NCI-H1092 treated with DMSO at 0.1 percent for 48 hours (cell line): ENCODE results near the gene GPHB5.
"Not testable (repeated sequence)": the region's sequence is repeated elsewhere in the genome, so short reads cannot be mapped to it uniquely, and the experiment has no call there.

ENCODE experiments used
- DNase-seq: peaks from one replicate; lab custom pipeline; 2025; lab: John Stamatoyannopoulos, UW

The GPHB5 gene

GRCh38 chr14:63295231-63295685 is 23.5 kb downstream of the GPHB5 start:
- DNase-seq: no peak

DNA sequence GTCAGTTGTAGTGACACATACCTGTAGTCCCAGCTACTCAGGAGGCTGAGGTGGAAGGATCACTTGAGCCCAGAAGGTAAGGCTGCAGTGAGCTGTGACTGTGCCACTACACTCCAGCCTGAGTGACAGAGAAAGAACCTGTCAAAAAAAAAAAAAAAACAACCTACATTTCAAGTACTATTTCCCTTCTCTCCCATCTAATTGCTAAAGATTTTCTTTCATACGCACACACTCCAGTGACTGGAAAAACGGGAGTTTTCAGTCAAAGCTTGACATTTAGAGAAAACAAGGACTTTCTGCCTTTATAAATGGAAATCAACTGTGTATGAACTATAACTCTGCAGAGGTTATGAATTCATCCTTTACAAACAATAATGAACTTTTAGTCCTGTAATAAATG is 25.9 kb downstream of the GPHB5 start:
- DNase-seq: no peak

GRCh38 chr14:63290741-63291430 is 27.8 kb downstream of the GPHB5 start:
- no peak for DNase-seq

DNA sequence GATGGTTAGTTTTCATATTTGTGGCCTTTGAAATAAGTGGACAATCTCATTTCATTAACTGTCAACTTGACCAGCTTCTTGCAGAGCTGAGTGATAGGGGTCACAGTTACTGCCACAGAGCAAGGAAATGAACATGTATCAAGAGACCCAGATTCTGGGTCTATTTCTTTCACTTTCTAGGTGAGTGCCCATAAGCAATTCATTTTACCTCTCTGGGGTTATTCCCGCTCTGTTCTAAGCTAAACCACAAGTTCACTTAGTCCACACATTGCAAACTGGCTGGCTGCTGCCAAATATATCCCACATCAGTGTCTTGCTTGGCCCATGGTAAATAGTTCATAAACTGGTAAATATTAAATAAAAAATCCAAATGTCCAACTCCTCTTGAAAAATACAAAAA is 29.9 kb downstream of the GPHB5 start:
- no peak for DNase-seq

DNA sequence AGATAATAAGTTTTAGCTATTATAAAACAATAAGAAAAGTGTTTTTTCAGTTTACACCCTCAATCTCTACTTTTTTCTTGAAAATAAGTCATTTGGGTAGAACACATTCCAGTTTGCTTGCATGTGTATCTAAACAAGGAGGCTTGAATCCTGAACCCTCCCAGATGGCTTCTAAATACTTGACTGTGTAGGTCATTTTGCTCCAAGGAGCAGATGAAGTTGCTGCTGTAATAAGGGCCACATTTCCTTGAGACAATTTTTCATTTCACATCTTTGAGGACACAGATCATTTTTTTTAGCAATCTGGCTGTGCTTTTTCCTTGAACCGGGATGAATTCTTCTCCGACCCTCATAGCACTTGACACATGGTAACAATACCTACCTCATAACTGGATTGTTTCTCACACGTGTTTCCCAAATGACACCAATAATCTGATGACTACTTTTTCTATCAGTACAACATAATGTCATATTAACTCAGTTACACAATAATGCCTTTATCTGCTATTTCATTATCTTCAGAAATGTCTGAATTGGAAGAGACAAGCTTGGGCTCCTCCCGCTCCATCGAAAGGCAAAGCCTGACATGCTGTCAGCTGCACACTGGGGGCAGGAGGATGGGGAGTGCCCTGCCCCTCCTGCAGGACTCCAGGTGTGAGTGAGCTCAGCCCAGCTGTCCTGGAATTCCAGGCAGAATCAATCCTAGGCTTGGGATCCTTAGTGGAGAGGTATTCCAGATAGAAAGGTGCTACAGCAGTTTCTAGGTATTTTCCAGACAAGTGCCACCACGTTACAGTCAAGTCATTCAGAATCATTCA is 30.9 kb downstream of the GPHB5 start:
- DNase-seq: no peak

DNA sequence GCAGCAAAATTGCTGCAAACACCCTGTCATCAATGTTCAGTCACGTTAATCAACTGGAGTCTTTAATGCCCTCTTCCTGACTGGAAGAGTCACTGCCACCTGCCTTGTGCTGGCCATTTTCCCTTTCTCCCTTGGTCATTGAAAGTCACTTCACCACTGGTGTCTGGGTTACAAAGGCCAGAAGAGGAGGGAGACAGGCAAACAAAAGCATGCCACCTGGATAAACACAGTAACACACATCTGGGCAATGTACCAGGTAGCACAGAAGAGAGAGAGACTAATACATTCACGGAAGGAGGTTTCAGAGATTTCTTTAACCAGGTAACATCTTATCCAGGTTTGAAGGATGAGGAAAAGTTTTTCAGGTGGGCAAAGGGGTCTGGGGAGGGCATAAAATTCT is 32.7 kb downstream of the GPHB5 start:
- DNase-seq: peak; percentile 91

- no peak for DNase-seq
Measured at GRCh38 chr14:63283884-63284248, 34.9 kb downstream of the GPHB5 start.

GRCh38 chr14:63282997-63283883 is 35.5 kb downstream of the GPHB5 start:
- DNase-seq: peak; percentile 32

DNA sequence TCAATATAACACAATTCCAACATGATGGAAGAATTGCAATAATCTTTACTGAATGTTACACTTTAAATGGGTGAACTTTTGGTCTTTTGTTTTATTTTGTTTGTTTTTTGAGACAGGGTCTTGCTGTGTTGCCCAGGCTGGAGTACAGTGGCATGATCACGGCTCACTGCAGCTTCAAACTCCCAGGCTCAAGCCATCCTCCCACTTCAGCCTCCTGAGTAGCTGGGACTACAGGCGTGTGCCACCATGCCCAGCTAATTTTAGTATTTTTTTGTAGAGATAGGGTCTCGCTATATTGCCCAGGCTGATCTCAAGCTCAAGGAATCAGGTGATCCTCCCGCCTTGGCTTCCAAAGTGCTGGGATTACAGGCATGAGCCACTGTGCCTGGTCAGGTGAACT is 38.8 kb downstream of the GPHB5 start:
- not testable (repeated sequence) for DNase-seq

DNA sequence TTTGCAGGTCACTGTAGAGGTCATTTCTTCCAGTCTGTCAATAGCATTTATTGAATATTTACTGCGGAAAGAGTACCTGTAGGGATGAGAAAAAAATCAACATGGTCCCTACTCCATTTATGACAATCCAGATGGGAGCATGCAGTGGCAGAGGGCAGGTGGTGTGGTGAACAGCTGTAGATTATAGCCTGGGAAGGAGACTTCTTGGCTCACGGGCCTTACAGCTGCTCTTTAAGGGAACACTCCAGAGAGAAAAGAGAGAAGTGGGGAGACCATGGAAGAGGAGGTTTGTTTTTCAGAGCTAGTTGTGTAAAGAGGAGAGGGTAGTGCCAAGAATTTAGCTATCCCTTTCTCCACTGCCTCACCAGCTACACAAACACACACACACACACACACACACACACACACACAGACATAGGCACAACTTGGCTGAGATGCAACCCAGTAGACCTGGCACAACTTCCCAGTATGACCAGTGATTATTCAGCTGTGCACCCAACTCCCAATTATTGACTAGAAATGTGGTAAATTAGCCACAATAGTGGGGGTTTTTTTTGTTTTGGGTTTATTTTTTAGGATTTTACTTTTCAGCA is 41.0 kb downstream of the GPHB5 start:
- peak; percentile 92 for DNase-seq

GRCh38 chr14:63276492-63277342 is 42.0 kb downstream of the GPHB5 start:
- peak; percentile 90 for DNase-seq

- DNase-seq: no peak
Measured at GRCh38 chr14:63276016-63276415, 42.7 kb downstream of the GPHB5 start.

GRCh38 chr14:63275611-63276010 is 43.1 kb downstream of the GPHB5 start:
- DNase-seq: peak; percentile 96

GRCh38 chr14:63273717-63274655 is 44.7 kb downstream of the GPHB5 start:
- DNase-seq: no peak

DNA sequence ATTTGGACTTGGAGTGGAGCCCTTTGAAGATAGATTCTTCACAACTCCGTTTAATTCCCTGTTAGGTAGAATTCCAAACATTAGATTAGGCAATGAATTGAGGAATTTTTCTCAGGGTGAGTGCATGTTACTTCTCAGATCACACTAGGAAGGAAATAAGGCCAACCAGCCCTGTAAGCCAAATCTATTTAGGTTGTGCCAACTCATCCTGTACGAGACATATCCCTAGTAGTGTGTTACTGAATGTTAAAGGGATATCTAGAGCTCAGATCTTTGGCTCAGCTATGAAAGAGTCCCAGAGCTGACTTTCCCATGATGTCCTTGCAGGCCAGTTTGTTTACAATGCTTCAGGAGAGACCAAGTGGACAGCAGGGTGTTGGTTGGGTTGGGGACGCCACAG is 45.6 kb downstream of the GPHB5 start:
- DNase-seq: no peak

DNA sequence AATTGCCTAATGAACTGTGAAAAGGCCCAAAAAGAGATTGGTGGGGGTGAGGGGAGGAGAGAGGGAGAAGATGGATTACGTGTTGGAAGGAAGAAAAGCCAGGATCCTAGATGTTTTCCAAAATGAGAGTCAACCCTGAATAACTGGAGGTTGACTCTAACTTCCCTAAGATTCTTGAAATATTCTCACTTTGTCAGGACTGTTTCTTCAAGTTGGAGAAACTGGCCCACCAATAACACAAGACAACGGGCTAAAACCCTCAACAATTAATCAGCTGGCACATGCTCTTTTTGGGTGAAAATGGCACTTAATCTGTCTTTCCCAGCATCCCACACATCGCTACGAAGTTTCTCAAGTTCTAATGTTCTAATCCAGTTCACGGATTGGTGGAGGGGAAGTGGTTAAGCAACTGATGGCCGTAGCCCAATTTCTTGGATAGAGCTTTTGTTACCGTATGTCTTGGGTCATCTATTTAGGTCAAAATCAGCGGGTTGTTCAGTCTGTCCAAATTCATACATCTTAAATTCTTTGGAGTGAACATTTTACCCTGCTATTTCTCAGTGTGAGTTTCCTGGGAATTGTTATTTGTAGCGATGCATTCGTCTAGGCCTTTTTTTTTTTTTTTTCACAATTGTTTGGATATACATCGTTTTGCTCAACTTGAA is 49.0 kb downstream of the GPHB5 start:
- no peak for DNase-seq

- no peak for DNase-seq
Measured at GRCh38 chr14:63268771-63269170, 50.0 kb downstream of the GPHB5 start.

DNA sequence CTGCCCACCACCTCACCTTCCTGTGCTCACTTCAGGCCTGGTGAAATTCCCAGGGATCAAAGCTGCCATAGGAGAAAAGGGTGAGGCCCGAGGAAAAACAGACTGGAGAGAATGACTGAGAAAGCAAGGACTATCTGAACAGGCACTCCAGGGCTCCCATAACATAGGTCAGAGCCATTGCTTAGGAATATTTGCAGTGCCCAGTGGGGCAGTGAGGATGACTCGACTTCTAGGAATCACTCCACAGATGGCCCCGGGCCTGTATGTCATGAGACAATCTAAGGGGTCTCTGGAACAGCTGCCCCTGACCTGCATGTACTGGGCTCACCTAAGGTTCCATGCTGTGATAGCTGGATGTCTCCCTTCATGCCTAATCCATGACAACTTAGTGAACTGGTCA is 51.6 kb downstream of the GPHB5 start:
- no peak for DNase-seq

GRCh38 chr14:63266106-63266505 is 52.6 kb downstream of the GPHB5 start:
- no peak for DNase-seq
